Adrenal gland (tissue), 5 donors: ENCODE measurements around the gene MAML2.

Experiments
- POLR2A ChIP-seq, 2 donors: fragments of 450-650 bp; IDR thresholded peaks; one replicate each; pipeline ENCODE4 v1.6.1; 2017; ENCODE audit warnings: antibody characterized with exemption in 2 of 2, mild to moderate bottlenecking in 2 of 2, moderate library complexity in 1 of 2
- TF ChIP-seq, protein P1 (sequence below), 6 experiments: fragments of 450-650 bp in 4 of 6; fragments of 200-600 bp in 2 of 6; sonication (generic) in 1 of 6; IDR thresholded peaks; 1 replicate in 5 of 6; 2 replicates in 1 of 6; pipeline versions ENCODE4 v1.5.1 to v1.8.0; 2016 to 2021; ENCODE audit warnings: antibody characterized with exemption in 6 of 6, mild to moderate bottlenecking in 2 of 6, moderate library complexity in 1 of 6
- donor health status: DM: no; HTN: no; CAD: no.

DNA sequence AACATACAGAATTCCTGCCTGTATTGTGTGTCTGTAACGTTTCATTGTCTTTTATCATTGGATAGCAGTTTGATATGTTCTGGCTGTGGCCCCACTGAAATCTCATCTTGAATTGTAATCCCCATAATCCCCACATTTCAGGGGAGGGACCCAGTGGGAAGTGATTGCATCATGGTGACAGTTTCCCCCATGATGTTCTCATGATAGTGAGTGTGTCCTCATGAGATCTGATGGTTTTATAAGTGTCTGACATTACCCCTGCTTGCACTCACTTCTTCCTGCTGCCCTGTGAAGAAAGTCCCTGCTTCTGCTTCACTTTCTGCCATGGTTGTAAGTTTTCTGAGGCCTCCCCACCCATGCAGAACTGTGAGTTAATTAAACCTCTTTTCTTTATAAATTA is 399.4 kb downstream of the MAML2 start:
- TF ChIP-seq, protein P1, sequence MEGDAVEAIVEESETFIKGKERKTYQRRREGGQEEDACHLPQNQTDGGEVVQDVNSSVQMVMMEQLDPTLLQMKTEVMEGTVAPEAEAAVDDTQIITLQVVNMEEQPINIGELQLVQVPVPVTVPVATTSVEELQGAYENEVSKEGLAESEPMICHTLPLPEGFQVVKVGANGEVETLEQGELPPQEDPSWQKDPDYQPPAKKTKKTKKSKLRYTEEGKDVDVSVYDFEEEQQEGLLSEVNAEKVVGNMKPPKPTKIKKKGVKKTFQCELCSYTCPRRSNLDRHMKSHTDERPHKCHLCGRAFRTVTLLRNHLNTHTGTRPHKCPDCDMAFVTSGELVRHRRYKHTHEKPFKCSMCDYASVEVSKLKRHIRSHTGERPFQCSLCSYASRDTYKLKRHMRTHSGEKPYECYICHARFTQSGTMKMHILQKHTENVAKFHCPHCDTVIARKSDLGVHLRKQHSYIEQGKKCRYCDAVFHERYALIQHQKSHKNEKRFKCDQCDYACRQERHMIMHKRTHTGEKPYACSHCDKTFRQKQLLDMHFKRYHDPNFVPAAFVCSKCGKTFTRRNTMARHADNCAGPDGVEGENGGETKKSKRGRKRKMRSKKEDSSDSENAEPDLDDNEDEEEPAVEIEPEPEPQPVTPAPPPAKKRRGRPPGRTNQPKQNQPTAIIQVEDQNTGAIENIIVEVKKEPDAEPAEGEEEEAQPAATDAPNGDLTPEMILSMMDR (IDR thresholded peaks at IDR 0.05) = no peak
- no peak for TF ChIP-seq POLR2A (IDR thresholded peaks at IDR 0.05)
